Middle frontal gyrus (tissue), 1 donor: ENCODE data around the gene RAX.

Experiments used
- DNase-seq: peaks from one replicate; pipeline ENCODE4 v3.0.0-alpha.2; 2015; ENCODE audit warnings: low spot score; ENCODE audit errors: extremely low spot score

Gene RAX

DNA sequence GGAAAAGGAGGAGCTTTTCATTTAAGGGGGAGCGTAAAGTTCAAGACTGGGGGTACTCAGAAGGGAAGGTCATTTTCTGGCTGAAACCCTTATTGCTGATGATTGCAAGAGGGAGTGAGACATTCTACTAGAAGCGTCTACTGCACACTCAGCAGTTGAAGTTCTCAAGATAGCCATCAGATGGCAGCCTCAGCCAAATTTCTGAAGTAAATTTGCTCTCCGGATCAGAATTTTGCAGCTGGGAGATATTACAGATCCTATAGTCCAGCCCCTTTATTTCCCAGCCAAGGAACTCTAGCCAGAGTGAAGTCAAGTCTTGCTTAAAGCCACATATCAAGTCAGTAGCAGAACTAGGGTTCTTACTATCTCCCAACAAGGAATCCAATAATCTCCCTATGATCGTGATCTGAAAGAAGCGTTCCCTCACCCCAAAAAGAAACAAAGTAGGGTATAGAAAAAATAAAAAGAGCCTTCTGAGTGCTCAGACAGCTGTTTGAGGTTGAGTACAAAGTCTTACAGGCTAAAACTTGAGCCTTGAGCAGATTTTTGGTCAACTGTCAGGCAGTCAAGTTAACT, 24.0 kb downstream of the RAX start:
- peak; percentile 63 for DNase-seq

DNA sequence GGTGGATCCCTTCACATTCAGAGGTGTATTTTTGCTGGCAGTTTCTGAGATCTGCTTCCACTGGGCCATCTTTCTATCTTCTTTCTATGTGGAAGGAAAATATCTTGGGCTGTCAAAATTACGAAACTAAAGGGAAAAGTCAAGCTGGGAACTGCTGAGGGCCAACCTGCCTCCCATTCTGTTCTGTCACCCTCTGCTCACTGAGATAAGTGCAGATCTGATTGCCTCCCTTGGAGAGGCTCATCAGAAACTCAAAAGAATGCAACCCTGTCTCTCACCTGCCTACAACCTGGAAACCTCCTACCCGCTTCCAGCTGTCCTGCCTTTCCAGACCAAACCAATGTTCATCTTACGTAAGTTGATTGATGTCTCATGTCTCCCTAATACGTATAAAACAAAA, 26.5 kb downstream of the RAX start:
- DNase-seq: no peak

DNA sequence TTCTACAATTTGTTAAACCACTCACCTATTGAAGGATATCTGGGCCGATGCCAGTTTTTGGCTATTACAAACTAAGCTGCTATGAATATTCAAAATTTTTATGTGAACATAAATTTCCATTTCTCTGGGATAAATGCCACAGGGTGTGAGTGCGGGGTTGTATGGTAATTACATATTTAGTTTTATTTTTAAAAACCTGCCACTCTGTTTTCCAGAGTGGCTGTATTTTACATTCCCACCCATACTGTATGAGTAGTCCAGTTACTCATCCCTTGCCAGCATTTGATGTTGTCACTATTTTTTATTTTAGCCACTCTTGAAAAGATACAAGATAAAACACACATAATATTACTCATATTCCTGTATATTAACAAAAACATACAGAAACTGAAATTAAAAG, 30.3 kb downstream of the RAX start:
- DNase-seq: no peak

DNA sequence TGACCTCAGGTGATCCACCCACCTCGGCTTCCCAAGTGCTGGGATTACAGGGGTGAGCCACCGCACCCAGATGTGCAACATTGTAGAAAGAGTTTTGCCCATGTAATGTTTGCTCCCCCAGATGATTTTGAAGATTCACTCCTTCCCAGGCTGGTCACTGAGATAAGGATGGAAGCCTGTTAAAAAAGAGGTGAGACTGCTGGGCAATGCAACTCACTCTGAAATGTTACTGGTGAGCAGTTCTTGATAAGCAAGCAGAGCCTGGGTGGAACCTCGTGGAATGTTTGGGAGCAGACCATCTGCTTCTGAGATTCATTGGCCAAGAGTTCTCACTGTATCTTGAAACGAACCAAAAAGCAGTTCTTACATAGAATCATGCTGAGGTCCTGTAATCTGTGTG, 33.6 kb downstream of the RAX start:
- DNase-seq: no peak

DNA sequence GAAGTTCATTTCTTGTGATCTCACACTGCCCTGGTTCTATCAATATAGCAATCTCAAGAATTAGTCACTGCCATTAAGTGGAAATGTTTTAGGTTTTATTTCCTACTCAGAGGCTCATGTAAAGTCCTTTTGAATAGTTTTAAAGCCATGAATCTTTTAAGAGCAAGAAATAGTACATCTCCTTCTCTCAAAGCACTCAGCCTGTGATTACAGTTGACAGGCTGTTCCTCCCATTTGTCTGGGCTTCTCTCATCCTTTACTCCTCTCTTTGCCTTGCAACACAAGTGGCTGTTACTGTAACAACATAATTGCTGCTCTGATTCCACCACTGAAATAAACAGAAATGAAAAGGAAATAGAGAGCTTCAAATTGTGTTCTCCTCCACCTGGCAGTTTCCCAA, 34.9 kb downstream of the RAX start:
- DNase-seq: no peak

DNA sequence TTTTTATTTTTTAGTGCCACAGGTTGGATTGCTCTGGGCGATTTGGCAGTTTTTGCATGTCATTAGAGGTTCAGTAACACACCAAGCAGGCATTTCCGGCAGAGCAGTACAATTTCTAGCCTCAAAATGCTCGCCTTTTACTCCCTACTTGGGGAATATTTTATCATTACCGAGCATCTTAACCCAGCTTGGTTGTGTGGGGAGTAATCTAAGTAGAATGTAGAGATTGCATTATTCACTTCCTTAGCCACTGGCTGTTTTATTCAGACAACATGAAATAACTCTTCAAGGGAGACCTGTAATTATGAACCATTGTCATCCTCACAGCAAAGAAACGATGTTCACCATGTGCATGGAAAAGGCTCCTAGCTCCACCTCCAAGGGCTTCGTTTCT, 40.2 kb downstream of the RAX start:
- no peak for DNase-seq

DNA sequence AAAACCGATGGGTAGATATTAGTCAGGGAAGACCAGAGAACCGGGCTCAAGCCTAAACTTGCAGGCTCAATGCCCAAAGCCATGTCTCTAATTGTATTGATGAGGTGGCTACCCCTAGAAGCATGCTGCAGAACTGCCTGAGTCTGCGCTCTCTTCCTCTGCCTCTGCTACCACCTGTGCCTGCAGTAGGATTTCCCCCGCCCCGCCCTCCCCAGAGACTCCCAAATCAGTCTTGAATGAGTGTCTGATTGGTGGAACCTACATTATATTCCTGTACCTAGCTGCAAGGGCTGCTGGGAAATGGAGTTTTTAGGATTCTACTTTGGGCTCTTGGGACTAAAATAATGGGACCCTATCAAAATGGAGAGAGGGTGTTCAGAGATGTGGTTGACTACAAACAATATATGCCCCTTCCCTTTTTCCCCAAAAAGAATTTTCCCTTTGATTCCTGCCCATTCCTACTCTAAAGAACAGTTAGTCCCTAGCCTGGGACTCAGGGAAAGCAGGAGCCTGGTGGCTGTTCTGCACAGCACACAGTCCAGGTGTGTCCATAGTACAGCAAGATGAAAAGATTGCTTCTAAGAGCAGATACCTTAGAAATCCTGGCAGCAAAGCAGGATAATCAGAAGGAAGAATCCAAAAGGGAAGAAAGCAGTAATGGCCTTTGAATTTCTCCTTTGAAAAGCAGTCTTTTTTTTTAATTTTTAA, 40.8 kb downstream of the RAX start:
- DNase-seq: no peak

DNA sequence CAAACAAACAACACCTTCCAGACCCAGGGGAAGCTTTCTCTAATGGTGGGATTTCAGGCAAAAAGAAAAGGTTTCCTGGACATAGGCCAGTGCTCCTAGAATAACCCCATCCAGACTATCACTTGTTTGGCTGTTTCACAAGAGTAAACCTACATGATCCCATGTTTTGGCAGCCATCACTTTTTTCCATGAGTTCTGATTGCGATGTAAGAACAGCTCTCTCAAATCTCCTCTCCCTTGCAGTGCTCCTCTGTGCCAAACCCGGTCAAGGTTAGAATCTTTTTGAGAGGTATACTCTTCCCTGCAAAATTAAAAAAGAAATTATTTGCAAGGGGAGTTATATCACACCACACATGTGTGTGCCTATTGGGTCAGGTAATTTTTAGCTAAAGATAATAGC, 41.4 kb downstream of the RAX start:
- no peak for DNase-seq

DNA sequence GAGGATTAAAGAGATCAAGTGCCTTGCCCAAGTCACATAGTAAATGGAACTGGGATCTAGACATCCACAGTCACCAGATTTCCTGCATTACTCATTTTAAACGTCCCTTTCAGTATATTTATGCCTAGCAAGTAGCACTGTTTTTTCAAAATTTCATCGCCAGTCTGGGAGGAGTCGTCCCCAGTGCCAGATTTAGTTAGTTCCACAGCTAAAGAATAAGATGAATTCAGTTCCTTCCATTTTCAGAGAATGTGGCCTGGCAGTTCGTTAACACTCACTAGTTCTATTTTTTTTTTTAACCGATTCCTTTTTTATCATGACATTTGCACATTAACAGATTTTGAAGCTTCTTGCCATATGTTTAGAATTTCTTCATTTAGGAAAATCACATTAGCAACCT, 42.1 kb downstream of the RAX start:
- DNase-seq: peak; percentile 49

DNA sequence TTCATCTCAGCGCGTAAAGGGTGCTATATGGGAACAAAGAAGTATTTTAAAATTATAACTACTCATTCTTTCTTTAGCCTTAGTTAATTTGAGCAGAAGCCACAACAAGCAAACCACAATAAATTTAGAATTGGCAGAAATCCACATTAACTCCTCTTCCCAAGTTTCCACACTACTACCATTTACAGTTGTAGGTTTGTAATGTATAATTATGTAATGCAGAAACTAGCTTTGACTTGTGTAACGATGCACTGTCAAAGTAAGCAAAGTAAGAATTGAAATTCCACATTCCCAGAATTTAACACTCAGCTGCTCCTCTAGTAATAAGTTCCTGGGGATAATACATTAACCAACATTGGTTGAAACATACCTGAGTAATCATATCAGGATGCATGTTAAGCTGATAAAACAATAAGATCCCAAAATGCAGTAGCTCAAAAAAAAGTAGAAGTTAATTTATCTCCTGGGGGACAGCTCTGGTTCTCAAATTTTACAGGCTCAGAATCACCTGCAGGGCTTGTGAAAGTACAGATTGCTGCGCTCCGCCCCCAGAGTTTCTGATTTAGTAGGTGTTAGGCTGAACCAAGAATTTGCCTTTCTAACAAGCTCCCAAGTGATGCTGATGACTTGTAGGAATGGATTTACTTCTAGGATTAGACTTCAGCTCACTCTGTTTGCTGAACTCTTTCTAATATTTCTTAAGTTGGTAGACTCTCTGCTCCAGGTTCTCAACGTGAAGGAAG, 43.4 kb downstream of the RAX start:
- DNase-seq: no peak

DNA sequence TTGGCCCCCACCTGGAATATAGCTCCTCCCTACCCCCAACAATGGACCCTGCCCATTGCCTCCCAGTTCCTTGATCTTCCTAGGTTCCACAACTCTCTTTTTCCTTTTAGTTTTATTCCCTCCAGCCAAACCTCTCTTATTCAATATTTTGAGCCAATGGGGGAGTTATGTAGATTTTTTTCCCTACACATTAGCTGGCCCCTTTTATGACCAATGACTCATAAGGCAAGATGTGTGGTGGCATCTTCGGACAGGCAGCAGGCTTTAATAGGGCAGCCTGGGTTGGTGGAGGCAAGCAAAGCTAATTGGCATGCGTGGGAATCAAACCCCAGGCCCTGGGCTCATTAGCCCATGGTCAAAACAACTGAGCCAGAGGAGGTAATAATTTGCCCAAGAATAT, 44.1 kb downstream of the RAX start:
- no peak for DNase-seq

DNA sequence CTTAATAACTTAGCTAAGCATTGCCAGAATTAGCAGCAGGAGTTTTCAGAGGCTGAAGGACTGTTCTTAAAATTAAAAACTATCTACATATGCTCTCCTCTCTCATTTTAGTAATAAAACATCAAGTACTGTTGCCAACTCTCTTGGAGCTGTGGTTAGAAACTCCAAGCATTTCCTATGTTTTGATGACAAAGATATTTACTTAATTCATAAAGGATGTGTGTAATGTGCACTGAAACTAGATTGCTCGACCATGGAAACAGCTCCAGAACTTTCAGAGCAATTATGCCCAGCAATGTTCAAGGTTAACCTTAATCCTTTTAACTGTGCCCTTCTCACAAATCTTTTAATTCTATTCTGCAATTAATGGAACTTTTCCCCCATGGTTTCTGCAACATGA, 44.9 kb downstream of the RAX start:
- DNase-seq: no peak

DNA sequence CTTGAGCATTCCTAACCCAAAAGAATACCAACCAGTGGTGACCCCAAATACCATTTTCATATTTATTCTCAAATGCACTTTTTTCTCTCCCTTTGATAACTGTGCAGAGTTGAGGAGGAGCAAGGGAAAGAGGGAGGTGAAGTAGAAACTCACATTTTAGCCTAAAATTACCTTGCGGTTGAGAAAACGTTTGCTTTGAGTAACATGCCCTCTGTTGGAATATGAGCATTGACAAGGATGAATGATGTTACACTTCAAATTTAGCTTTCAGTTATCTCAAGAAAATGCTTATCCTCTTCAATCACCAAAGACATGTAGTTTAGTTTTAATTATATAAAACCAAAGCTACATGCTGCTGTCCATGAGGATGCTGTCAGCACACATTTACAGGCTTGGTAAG, 50.9 kb downstream of the RAX start:
- DNase-seq: no peak

DNA sequence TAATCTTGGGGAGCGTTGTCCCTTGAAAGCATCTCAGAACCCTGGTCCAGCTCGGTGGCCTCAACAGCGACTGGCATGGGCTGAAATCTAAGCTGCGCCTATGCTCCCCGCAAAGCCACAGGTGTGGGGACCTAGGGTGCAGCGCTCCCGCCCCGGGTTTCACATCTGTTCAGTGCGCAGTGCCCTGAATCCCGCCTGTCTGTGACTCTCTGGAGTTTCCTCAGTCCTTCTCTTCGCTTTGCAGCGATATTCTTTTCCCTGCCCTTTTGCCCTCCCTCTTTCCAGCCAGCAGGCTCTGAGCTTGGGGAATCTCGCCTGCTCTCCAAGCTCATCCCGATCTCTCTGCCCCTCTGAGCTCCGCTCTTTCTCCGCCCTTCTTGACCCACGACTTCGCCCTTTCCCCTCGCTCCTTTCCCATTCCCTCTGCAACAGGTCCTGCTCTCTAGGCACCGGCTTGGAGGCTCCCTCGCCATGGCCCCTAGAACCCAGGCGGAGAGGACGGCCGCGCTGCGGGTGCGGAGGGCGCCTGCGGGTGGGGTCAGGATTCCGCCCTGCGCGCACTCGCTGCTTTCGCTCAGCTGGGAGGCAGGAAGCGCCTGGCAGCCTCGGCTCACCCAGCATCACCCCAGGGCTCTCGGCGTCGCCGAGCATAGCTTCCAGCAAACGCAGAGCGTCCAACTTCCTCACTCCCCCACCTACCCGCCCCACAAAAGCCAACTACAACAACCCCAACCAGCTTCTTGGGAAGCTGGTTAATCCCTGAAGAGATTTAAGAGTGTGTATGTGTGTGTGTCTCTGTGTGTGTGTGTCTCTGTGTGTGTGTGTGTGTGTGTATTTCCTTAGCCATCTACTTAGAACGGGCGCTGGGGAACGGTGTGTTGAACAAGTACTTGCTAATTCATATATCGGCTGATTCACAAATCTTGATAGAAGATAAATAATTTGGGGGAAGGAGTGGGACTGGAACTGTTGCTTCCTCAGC, 52.2 kb downstream of the RAX start:
- no peak for DNase-seq

DNA sequence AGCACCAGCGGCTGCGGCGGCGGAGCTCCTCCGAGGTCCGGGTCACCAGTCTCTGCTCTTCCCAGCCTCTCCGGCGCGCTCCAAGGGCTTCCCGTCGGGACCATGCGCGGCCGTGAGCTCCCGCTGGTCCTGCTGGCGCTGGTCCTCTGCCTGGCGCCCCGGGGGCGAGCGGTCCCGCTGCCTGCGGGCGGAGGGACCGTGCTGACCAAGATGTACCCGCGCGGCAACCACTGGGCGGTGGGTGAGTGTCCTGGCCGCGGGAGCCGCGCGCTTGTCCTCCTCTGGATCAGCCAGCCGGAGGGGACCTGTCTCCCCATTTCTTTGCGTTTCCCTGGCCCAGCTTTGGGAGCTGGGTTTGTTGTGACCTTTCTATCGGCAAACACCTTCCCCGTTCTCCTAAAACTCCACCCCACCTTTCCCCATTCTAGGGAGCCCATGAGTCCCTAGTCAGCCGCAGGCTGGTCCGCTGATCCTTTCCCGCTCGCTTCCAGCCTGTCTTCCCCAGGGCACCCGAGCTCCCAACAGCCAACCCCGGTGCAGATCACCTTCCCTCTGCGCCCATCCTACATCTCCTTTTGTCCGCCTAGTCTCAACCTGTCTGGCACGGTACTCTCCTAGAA, 53.0 kb downstream of the RAX start:
- DNase-seq: no peak

DNA sequence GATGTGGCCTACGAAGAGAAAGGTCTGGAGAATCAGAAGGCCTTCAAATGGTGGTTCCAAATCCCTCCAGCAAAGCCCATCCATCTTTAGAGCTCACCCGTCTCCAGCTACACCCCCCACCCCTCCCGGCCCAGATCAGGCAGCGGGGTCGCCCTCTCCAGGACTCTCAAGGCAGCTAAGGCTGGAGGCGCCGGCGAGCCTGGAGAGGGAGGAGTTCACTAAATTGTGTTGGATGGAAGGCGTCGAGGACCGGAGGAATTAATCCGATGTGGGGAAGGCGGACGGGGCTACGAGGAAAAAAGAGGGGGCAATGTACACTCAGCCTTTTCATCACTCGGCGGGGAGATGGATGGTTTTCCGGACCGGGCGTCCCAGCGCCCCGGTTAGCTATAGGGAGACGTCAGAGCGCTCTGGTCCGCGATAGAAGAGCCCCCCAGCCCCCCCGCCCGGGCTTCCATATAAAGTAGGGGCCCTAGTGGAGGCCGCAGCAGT, 53.5 kb downstream of the RAX start, which contains the start of gene GRP:
TSS of gene GRP (plus strand) at position 487 of the 492 bp plus-strand sequence. CDS start 108 bp downstream, outside the sequence.
- DNase-seq: no peak

DNA sequence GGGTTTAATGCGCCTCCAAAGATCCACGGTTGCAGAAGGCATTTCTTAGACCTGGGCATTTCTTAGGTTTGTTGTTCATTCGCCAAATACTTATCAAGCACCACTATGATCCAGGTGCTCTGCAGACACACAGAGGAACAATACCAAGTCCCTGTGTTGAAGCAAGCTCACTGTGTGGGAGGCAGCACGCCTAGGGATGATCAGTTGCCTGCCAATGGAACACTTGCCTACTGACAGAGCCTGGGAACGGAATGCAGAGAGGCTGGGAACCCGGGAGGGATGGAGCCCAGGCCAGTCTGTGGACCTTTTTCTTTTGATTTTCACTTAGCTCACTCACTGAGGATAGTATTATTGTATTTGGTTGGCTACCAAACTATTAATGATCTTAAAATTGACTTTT, 55.2 kb downstream of the RAX start:
- DNase-seq: no peak
